T-helper 1 cell treated with Interleukin-12 subunit alpha and Interleukin-12 subunit beta and Interleukin-4 antibody, amounts not matched to agents 30 μg/mL and 1 μg/mL, for 36 hours (primary cell): ENCODE results near the gene UXS1.

Experiments used
- H3K27ac Mint-ChIP-seq: one replicate; pipeline ENCODE4 v1.8.0; 2021; ENCODE audit warnings: mild to moderate bottlenecking, mixed read lengths
- H3K27me3 Mint-ChIP-seq: one replicate; pipeline ENCODE4 v1.8.0; 2021; ENCODE audit warnings: low read depth, mixed read lengths
- H3K36me3 Mint-ChIP-seq: one replicate; pipeline ENCODE4 v1.8.0; 2021; ENCODE audit warnings: low read depth, mixed read lengths
- H3K4me1 Mint-ChIP-seq: one replicate; pipeline ENCODE4 v1.8.0; 2021; ENCODE audit warnings: low read depth, mixed read lengths
- H3K4me3 Mint-ChIP-seq: one replicate; pipeline ENCODE4 v1.8.0; 2021; ENCODE audit warnings: mild to moderate bottlenecking, moderate library complexity, mixed read lengths
- H3K9me3 Mint-ChIP-seq: one replicate; pipeline ENCODE4 v1.8.0; 2021; ENCODE audit warnings: mixed read lengths

UXS1 gene

DNA sequence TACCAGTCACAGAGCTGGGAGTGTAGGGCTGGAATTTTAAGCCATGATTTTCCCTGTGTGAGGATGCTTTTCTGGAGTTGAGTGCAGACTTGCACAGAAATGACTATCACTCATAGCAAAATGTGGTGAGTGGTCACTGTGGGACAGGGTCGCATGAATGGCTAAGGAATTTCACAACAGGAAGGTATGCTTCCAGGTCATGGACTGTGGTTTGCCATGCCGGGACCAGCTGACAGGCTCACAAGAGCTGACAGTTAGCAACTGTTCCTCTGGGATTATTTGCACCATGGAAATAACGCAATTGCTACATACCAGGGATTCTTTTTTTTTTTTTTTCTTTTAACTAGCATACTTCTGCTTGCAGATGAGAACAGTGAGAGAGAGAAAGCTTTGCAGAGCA is 3.8 kb upstream of the UXS1 start:
- Mint-ChIP-seq H3K27ac (no peak overlapping the region), H3K4me1 (peaks cover 8% of the 10 kb centered on the region), H3K9me3 (no peaks in the 10 kb centered on the region), H3K27me3 (peaks cover 22% of the 10 kb centered on the region), H3K36me3 (peaks cover under 1% of the 10 kb centered on the region), H3K4me3 (no peak overlapping the region)

DNA sequence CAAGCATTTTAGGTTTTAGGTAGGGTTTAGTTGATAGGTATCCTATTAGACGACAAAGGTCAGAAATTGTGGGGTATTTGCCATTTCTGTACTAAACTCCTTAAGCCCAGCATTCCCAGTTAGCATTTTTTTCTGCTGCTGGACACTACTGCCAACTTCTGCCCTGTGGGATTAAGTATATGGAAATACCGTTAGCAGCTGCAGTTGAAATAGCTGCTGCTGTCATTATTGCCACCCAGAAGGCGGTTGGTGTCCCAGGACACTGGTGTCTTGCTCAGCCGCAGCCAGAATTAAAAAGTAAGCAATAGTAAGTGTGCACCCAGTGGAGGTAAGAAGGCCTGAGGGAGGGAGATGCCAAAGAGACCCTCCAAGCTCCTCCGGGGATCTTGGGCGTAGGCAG is 1.9 kb upstream of the UXS1 start:
- Mint-ChIP-seq H3K4me1 (peaks cover 22% of the 10 kb centered on the region), H3K27ac (no peak overlapping the region), H3K4me3 (no peak overlapping the region)

DNA sequence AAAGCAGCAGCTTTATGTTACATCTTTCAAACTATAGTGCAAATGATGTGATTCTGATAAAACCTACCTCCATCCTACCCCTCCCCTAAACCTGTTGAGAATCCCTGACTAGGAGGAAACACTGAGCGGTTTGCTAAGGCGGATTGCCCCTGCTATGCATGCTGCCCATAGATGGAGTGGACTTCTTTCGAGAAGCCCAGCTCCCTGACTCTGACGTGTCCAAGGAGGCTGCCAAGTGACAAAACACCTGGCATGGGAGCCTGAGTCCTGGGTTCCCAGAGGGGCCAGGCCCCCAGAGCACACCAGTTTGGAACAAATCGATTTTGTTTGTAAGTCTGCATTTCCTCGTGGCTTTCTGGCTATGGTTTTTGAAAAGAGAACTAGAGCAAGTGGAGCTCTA is 1.4 kb upstream of the UXS1 start:
- peak overlapping the region; percentile 75 for H3K4me3 Mint-ChIP-seq
- peaks cover 16% of the 10 kb centered on the region for H3K27me3 Mint-ChIP-seq
- H3K27ac Mint-ChIP-seq = no peak overlapping the region
- no peaks in the 10 kb centered on the region for H3K9me3 Mint-ChIP-seq
- peaks cover 5% of the 10 kb centered on the region for H3K36me3 Mint-ChIP-seq
- peaks cover 25% of the 10 kb centered on the region for H3K4me1 Mint-ChIP-seq

More for the DNA sequence above, 1.9 kb upstream of the UXS1 start:
- H3K27me3 Mint-ChIP-seq = peaks cover 20% of the 10 kb centered on the region
- peaks cover 5% of the 10 kb centered on the region for H3K36me3 Mint-ChIP-seq
- no peaks in the 10 kb centered on the region for H3K9me3 Mint-ChIP-seq

DNA sequence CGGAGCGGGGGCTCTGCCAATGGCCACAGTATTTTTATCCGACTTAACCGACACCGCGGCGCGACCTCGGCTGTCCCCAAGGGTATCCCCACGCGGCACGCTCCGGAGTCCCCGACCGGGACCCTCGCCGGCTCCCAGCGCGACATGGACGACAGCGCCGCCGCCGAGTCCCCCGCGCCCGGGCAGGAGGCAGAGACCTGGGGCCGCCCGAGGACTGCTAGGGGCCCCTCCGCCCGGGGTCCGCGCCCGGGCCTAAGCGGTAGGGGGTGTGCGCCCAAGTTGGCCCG is 468 bp downstream of the UXS1 start:
- Mint-ChIP-seq H3K4me1 (peaks cover 33% of the 10 kb centered on the region), H3K27me3 (peaks cover 12% of the 10 kb centered on the region), H3K36me3 (peaks cover 8% of the 10 kb centered on the region), H3K4me3 (peak overlapping the region; percentile 63), H3K9me3 (no peaks in the 10 kb centered on the region), H3K27ac (no peak overlapping the region)

DNA sequence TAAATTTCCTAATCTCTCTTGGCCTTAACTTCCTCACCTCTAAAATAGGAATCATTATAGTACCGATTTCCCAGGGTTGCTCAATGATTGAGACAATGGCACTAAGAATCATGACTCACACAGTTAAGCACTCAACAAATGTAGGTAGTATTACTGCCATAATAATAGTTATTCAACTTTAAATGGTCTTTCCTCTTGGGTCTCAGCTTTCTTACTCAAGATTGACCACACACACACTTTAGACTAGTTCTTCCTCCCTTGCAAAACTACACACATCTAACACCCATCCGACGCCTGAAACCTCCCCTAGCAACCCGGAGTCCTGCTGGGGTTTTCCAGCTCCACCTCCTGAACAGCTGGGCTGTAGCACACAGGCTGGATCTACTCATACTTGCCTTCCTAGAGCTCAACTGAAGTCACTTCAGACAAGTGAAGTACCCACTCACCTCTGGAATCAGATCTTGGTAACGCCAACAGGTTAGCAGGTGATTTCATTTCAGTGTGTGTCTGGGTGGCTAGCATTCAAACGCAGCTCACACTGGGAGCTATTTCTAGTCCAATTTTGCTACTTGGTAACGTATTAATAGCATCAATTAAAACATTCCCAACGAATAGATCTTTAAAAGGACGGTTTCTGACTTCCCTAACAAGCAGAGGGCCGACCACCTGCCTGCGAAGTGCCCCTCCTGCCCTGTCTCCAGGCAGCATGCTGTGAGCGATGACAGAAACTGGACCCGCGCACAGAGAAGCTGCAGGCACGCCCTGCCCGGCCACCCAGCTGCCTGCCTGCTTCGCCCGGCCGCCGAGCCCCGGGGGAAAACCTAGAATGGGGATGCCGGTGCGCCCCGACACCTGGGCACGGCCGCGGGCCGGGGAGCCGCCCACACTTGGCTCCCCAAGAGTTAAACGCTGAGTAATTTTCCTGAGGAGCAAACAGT is 1.1 kb downstream of the UXS1 start:
- peak overlapping the region; percentile 63 for H3K4me3 Mint-ChIP-seq
- H3K27ac Mint-ChIP-seq = peak overlapping the region; percentile 39
- H3K27me3 Mint-ChIP-seq = peaks cover 9% of the 10 kb centered on the region
- peaks cover 39% of the 10 kb centered on the region for H3K4me1 Mint-ChIP-seq
- H3K36me3 Mint-ChIP-seq = peaks cover 10% of the 10 kb centered on the region
- H3K9me3 Mint-ChIP-seq = no peaks in the 10 kb centered on the region

DNA sequence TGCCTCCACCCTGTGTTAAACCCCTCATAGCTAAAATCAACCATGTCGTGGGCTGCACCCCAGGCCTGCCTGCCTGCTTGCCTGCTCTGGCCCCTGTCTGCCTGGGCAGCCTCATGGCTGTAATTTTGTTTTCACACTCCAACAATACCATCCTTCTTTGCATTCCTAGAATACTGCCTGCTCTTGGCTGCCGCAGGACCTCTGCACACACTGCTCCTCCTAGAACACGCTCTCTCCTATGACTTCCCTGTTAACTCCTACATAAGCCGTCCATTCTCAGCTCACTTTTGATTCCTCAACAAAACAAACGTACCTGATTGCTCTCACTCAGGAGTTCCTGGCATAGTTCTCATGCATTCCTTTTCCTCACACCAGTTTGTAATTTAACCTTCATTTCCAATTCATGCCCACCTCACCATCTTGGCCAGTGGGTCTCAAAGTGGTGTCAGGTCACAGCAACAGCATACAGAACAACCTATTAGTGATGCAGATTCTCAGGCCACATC is 2.5 kb downstream of the UXS1 start:
- Mint-ChIP-seq H3K4me3 (no peak overlapping the region), H3K36me3 (peaks cover 11% of the 10 kb centered on the region), H3K27ac (no peak overlapping the region), H3K9me3 (no peaks in the 10 kb centered on the region), H3K27me3 (no peaks in the 10 kb centered on the region), H3K4me1 (peaks cover 42% of the 10 kb centered on the region)

DNA sequence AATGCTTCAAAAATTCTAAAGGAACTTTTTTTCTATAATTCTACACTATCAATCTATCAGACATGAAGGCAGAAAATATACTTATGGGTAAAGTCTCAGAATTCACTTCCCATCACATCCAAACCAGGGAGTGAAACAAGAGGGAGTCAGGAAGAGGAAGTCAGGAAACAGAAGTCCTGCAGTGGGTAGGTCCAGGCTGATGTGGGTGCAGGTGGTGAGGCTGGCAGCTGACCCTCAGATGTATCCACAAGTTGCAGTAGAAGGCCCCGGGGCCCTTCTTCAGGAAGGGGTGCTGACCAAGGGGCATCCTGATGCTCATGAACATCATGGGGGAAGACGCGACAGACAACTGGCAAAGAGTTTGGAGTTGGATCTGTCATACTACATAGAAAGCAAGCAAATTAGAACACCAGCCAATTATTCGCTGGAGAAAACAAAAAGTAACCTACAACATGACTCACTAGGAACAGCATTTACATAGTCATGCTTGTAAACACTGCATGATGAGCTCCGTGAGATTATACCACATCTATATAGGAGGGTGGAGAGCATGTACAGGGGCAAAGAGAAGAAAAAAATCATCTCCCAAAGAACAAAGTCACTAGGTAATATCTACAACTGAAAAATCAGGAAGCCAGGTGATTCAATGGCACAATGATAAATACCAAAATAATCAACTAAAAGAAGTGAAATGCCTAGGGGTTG is 4.2 kb downstream of the UXS1 start:
- no peak overlapping the region for H3K4me3 Mint-ChIP-seq
- H3K4me1 Mint-ChIP-seq = peaks cover 43% of the 10 kb centered on the region
- peaks cover 20% of the 10 kb centered on the region for H3K36me3 Mint-ChIP-seq
- H3K27me3 Mint-ChIP-seq = no peaks in the 10 kb centered on the region
- no peak overlapping the region for H3K27ac Mint-ChIP-seq
- H3K9me3 Mint-ChIP-seq = no peaks in the 10 kb centered on the region

DNA sequence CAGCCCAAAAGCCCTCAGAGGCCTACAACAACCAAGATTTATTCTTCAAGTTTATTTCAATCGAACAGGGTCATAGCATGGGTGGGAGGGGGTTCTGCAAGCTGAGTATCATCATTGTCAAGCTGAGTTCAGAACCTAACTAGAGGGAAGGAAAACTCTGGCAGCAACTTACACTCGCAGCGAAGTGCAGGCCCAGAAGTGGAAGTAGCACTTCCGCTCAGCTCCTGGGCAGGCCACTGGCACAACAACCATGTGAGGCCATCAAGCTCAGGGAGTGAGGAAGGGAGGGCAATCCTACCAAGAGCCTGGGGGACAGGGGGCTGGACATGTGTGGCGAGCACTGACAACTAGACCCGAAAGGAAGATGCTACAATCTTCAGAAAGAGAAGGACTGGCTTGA is 4.8 kb downstream of the UXS1 start:
- peaks cover 47% of the 10 kb centered on the region for H3K4me1 Mint-ChIP-seq
- no peaks in the 10 kb centered on the region for H3K27me3 Mint-ChIP-seq
- H3K4me3 Mint-ChIP-seq = no peak overlapping the region
- no peaks in the 10 kb centered on the region for H3K9me3 Mint-ChIP-seq
- peaks cover 25% of the 10 kb centered on the region for H3K36me3 Mint-ChIP-seq
- peak overlapping the region; percentile 43 for H3K27ac Mint-ChIP-seq

DNA sequence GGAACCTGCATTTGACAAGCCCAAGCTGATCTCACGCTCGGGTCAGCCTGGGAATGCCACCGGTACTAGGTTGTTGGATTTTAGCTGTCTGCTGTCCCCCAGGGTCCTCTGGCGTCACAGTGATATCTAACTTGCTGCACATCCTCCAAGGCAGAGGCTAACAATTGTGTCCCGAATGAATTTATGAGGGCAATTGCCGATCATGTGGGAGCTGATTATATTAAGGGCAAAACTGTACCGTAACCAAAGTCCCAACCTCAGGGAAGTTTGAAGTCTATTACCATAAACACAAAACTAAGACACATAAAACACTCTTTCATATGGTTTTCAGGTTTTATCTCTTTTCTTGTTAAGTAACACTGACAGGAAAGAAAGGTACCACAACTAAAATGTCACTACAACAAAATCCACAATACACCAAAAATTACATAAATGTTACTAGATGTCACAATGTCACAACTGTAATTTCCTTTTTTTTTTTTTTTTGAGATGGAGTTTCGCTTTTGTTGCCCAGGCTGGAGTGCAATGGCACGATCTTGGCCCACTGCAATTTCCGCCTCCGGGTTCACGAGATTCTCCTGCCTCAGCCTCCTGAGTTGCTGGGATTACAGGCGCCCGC is 6.7 kb downstream of the UXS1 start:
- Mint-ChIP-seq H3K4me3 (no peak overlapping the region), H3K4me1 (peaks cover 47% of the 10 kb centered on the region), H3K27me3 (no peaks in the 10 kb centered on the region), H3K27ac (no peak overlapping the region), H3K36me3 (peaks cover 20% of the 10 kb centered on the region), H3K9me3 (no peaks in the 10 kb centered on the region)

DNA sequence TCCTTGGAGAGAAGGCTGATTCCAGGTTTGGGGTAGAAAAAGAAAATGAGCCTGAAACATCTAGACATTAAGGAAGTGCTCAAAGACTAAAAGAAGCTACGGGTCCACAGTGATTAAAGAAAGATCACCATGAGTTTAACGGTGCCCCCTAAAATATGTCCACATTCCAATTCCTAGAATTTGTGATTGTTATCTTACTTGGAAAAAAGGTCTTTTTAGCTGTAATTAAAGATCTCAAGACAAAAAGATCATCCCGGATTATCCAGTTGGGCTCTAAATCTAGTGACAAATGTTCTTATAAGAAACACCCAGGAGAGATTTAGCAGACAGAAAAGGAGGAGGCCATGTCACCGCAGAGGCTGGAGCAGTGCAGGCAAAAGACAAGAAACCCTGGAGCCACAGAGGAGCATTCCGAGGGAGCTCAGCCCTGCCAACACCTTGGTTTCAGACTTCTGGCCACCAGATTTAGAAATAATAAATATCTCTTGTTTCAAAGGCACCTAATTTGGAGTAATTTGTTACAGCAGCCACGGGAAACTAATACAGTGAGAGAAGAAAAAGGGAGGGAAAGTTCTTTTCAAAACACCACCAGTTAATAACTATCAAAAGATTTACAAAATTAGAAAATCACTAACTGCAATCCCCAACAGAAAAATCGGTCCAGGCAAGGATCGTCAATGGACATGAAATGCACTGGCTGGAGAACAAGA is 8.5 kb downstream of the UXS1 start:
- Mint-ChIP-seq H3K4me3 (no peak overlapping the region), H3K27ac (no peak overlapping the region), H3K27me3 (no peaks in the 10 kb centered on the region), H3K4me1 (peaks cover 39% of the 10 kb centered on the region), H3K9me3 (no peaks in the 10 kb centered on the region), H3K36me3 (peaks cover 20% of the 10 kb centered on the region)

DNA sequence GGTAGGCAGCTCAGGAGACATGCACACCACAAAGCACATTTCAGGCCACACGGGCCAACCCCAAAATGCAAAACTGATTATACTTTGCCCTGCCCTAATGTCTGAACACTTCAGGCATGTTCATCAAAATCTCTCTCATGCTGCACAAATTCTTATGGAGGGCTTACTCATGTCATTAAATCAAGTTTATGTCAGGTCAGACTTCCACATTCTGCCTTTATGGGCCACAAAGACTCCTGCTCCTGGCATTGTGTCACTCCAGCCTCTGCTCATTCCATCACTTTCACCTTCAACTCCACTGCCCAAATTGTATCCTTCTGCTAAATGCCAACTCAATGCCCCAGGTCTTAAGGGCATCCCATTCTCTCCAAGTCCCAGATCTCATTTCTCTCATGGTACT is 9.2 kb downstream of the UXS1 start:
- Mint-ChIP-seq H3K27me3 (no peaks in the 10 kb centered on the region), H3K36me3 (peaks cover 20% of the 10 kb centered on the region), H3K9me3 (no peaks in the 10 kb centered on the region), H3K4me1 (peaks cover 38% of the 10 kb centered on the region), H3K27ac (no peak overlapping the region), H3K4me3 (no peak overlapping the region)

DNA sequence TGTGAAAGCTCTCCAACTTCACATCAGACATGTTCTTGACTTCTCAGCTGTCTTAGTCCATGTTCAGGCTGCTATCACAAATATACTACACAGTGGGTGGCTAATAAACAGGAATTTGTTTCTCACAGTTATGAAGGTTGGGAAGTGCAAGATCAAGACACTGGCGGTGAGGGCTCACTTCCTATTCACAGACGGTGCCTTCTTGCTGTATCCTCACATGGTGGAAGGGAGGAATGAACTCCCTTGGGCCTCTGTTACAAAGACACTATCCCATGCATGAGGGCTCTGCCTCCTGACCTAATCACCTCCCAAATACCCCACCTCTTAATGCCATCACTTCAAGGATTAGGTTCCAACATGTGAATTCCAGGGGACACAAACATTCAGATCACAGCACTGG is 9.7 kb downstream of the UXS1 start:
- Mint-ChIP-seq H3K4me1 (peaks cover 34% of the 10 kb centered on the region), H3K27me3 (no peaks in the 10 kb centered on the region), H3K36me3 (peaks cover 19% of the 10 kb centered on the region), H3K27ac (no peak overlapping the region), H3K9me3 (no peaks in the 10 kb centered on the region), H3K4me3 (no peak overlapping the region)

DNA sequence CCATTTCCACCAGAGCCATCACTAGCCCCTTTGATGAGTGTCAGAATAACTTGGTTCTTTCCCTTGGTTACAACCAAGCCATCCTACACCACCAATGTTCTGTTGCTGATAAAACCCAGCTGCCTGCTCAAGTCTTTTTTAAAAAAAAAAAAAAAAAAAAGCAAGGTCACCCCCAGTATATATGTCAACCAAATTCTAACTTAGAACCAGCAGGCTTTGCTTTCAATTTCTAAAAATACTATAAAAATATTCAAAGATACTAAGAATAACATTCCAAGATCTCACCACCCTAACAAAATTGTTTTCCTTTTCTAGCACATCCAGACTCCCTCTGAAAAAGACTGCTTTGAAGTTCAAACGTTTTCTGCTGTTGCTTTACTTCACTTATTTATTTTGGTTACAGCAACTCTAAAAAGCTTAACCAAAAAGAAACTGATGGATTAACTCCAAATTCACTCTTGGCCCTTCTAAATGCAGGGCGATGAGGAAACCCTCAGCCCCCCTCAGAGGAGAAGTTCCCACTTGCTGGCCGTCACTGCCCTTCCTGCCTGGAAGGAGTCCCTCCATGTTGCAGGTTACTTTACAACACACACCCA is 10.9 kb downstream of the UXS1 start:
- Mint-ChIP-seq H3K27me3 (no peaks in the 10 kb centered on the region), H3K4me3 (no peak overlapping the region), H3K27ac (no peak overlapping the region), H3K4me1 (peaks cover 29% of the 10 kb centered on the region), H3K36me3 (peaks cover 18% of the 10 kb centered on the region), H3K9me3 (no peaks in the 10 kb centered on the region)

DNA sequence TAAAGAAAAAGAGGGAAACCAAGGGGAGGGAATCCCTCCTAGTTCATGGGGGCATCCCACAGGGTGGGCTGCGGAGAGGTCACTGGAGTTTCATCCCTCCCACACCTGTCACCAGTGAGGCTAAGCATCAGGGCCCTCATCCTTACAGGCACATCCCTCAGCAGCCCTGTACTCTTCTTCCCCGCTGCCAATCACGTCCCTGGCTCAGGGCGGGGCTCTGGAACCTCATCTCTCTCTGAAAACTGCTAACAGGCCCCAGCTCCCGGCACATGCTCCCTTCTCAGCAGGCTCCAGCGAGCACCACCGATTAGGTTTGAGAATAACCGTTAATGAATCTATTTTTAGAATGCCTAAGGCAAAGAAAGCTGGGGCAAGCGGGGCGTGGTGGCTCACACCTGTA is 13.0 kb downstream of the UXS1 start:
- Mint-ChIP-seq H3K4me3 (no peak overlapping the region), H3K4me1 (peaks cover 26% of the 10 kb centered on the region)

More for the DNA sequence above, 13.0 kb downstream of the UXS1 start:
- Mint-ChIP-seq H3K27me3 (no peaks in the 10 kb centered on the region), H3K9me3 (no peaks in the 10 kb centered on the region), H3K27ac (no peak overlapping the region), H3K36me3 (peaks cover 20% of the 10 kb centered on the region)
